BE2C (cell line): ENCODE measurements around the gene SETDB1.
"Not testable (repeated sequence)": the region's sequence is repeated elsewhere in the genome, so short reads cannot be mapped to it uniquely, and the experiment has no call there.

ENCODE experiments used
- DNase-seq: peaks from one replicate; pipeline ENCODE4 v3.0.0-alpha.2; 2020
- H3K27me3 ChIP-seq: fragments of 250-450 bp; sonication (Bioruptor Pico); 2 replicates; pipeline ENCODE4 v1.5.1; 2020; ENCODE audit warnings: mild to moderate bottlenecking
- H3K36me3 ChIP-seq: fragments of 250-450 bp; sonication (Bioruptor Pico); 2 replicates; pipeline ENCODE4 v1.5.1; 2020; ENCODE audit warnings: mild to moderate bottlenecking
- H3K4me1 ChIP-seq: fragments of 250-450 bp; sonication (Bioruptor Pico); 2 replicates; pipeline ENCODE4 v1.5.1; 2020
- H3K4me3 ChIP-seq: 2 replicates; pipeline ENCODE4 v1.5.1; 2011; ENCODE audit warnings: low read depth, low read length
- H3K9me3 ChIP-seq: fragments of 250-450 bp; sonication (Bioruptor Pico); 2 replicates; pipeline ENCODE4 v1.5.1; 2020
- TF ChIP-seq, protein P1 (sequence below): IDR thresholded peaks from 2 replicates; pipeline ENCODE4 v1.5.1; 2012; ENCODE audit warnings: mild to moderate bottlenecking, low read depth, low read length

Gene SETDB1

DNA sequence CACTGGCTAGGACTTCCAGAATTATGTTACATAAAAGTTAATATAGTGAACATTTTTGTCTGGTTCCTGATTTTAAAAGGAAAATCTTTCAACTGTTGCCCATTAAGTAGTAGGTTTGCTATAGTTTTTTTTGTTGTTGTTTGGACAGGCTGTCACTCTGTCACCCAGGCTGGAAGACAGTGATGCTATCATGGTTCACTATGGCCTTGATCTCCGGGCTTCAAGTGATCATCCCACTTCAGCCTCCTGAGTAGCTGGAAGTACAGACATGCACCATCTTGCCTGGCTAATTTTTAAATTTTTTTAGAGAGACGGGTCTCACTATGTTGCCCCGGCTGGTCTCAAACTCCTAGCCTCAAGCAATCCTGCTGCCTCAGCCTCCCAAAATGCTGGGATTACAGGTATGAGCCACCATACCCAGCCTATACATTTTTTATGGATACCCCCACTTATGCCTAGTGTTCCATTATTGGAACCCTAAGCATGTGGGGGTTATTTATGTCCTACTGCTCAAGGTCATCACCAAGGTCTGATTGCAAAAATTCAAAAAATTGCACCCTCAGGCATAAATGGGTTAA, 32.7 kb upstream of the SETDB1 start:
- TF ChIP-seq, protein P1, sequence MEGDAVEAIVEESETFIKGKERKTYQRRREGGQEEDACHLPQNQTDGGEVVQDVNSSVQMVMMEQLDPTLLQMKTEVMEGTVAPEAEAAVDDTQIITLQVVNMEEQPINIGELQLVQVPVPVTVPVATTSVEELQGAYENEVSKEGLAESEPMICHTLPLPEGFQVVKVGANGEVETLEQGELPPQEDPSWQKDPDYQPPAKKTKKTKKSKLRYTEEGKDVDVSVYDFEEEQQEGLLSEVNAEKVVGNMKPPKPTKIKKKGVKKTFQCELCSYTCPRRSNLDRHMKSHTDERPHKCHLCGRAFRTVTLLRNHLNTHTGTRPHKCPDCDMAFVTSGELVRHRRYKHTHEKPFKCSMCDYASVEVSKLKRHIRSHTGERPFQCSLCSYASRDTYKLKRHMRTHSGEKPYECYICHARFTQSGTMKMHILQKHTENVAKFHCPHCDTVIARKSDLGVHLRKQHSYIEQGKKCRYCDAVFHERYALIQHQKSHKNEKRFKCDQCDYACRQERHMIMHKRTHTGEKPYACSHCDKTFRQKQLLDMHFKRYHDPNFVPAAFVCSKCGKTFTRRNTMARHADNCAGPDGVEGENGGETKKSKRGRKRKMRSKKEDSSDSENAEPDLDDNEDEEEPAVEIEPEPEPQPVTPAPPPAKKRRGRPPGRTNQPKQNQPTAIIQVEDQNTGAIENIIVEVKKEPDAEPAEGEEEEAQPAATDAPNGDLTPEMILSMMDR = no peak
- no peaks in the 10 kb centered on the region for H3K36me3 ChIP-seq
- no peak for DNase-seq
- no peaks in the 10 kb centered on the region for H3K4me1 ChIP-seq
- H3K27me3 ChIP-seq = no peaks in the 10 kb centered on the region
- no peaks in the 10 kb centered on the region for H3K9me3 ChIP-seq
- no peak overlapping the region for H3K4me3 ChIP-seq

DNA sequence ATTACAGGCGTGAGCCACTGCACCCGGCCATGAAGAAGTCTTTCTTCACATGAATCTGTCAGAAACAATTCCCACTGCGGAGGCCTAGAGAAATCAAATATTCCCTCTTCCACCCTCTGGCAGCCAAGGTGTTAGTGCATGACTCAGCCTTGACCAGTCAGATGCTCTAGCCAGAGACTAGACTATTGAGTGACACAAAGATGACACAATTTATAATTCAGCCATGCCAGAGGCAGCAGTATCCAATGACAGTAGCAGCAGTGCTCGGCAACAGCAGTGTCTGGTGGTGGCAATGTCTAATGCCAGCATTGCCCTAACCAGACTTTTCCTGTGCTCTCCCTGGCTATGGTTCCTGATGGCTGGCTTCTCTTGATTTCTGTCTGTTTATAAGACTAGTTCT, 30.5 kb upstream of the SETDB1 start:
- Histone ChIP-seq H3K4me3 (no peak overlapping the region), H3K9me3 (peaks cover 3% of the 10 kb centered on the region; the same call in 1 of the 2 replicates), H3K36me3 (no peaks in the 10 kb centered on the region), H3K27me3 (no peaks in the 10 kb centered on the region), H3K4me1 (no peaks in the 10 kb centered on the region)
- DNase-seq = peak; percentile 30
- TF ChIP-seq, protein P1 = no peak

DNA sequence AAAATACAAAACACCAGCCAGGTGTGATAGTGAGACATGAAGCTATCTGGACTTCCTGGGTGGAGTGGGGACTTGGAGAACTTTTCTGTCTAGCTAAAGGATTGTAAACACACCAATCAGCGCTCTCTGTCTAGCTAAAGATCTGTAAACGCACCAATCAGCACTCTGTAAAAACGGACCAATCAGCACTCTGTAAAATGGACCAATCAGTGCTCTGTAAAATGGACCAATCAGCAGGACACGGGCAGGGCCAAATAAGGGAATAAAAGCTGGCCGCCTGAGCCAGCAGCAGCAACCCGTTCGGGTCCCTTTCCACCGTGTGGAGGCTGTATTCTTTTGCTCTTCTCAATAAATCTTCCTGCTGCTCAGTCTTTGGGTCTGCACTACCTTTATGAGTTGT, 26.4 kb upstream of the SETDB1 start:
- H3K27me3 ChIP-seq, DNase-seq, H3K4me3 ChIP-seq, H3K4me1 ChIP-seq, H3K36me3 ChIP-seq, H3K9me3 ChIP-seq: not testable (repeated sequence)

DNA sequence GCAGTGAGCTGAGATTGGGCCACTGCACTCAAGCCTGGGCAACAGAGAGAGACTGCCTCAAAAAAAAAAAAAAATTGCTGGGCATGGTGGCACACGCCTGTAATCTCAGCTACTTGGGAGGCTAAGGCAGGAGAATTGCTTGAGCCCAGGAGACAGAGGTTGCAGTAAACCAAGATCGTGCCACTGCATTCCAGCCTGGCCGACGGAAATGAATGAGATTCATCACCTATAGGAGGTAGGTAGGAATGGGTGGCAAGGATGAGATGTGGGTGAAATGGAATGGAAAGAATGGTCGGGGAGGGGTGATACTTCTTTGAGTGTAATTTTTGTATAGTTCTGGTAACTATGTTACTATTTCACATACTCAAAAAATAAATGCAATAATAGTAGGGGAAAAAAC, 23.8 kb upstream of the SETDB1 start:
- TF ChIP-seq, protein P1 = no peak

DNA sequence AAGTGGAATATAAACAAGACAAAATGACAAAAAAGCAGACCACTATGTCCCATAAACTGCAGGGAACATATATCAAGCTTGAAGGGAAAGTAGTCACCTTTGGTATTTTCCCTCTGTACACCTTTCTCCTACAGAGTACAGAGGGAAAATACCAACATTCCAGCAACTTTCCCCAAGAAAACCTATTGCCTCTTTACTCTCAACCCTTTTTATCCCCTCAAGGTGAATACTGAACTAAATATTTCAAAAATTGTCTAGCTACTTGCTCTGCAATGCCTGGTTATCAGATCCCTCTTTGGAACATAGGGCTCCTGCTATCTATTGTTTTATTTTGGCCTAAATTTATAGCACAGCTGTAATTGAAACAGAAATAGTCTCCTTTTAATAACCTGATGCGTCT, 23.4 kb upstream of the SETDB1 start:
- Histone ChIP-seq H3K4me1 (no peaks in the 10 kb centered on the region), H3K27me3 (no peaks in the 10 kb centered on the region), H3K4me3 (no peak overlapping the region), H3K9me3 (peaks cover 3% of the 10 kb centered on the region), H3K36me3 (no peaks in the 10 kb centered on the region)
- no peak for DNase-seq
- TF ChIP-seq, protein P1 = no peak

More for the DNA sequence above, 23.8 kb upstream of the SETDB1 start:
- H3K4me3 ChIP-seq = no peak overlapping the region
- peaks cover 3% of the 10 kb centered on the region for H3K9me3 ChIP-seq
- H3K4me1 ChIP-seq = no peaks in the 10 kb centered on the region
- no peaks in the 10 kb centered on the region for H3K27me3 ChIP-seq
- DNase-seq = no peak
- no peaks in the 10 kb centered on the region for H3K36me3 ChIP-seq

DNA sequence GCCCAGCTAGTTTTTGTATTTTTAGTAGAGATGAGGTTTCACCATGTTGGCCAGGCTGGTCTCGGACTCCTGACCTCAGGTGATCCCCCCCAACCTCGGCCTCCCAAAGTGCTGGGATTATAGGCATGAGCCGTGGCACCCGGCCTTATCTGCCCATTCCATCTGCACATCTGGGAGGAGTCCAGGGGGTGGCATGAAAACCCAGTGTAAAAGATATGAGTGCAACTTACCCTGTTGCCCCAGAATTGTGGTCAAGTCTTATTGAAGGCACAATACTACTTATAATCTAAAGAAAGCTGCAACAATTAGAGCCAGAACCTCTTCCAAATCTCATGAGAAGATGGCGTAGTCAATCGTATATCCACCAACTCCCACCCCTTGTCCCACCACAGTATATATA, 20.9 kb upstream of the SETDB1 start:
- H3K4me3 ChIP-seq = no peak overlapping the region
- H3K36me3 ChIP-seq = no peaks in the 10 kb centered on the region
- no peaks in the 10 kb centered on the region for H3K27me3 ChIP-seq
- TF ChIP-seq, protein P1 = no peak
- no peak for DNase-seq
- H3K9me3 ChIP-seq = peaks cover under 1% of the 10 kb centered on the region
- no peaks in the 10 kb centered on the region for H3K4me1 ChIP-seq

DNA sequence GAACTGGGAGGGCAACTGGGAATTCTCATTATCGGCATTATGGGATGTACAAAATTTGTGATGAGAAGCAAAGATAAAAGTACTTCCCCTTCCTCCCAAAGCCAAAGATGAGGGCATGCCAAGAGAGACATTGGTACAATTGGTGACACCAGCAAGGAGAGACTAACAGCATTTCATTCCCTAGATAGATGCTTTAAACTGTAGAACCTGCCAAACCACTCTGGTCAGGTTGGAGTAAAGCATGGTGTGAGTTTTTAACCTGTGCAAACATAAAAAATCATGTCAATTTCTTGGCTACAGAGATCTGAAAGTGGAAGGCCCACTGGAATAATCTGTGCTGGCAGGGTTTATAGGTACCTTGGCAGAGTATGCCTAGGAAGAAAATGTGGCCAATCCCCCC, 19.8 kb upstream of the SETDB1 start:
- no peak for DNase-seq
- no peaks in the 10 kb centered on the region; the same call in 1 of the 2 replicates for H3K9me3 ChIP-seq
- H3K4me1 ChIP-seq = no peaks in the 10 kb centered on the region
- no peaks in the 10 kb centered on the region for H3K27me3 ChIP-seq
- H3K36me3 ChIP-seq = no peaks in the 10 kb centered on the region
- H3K4me3 ChIP-seq = no peak overlapping the region
- TF ChIP-seq, protein P1 = no peak
